ENCODE results near the gene FOXP1. TPM values are rescaled to one million over a fixed set of nuclear protein-coding genes. Genes with fewer than 3 reads are reported as not detected.

The FOXP1 gene
- total RNA-seq, 4 donors from 2014 or later = 49.8 to 157 (median 71.9) TPM

- Histone ChIP-seq H3K27me3 (no peaks in the 10 kb centered on the region), H3K4me1 (peaks cover 6% of the 10 kb centered on the region), H3K4me3 (no peak overlapping the region), H3K9me3 (no peaks in the 10 kb centered on the region), H3K36me3 (no peaks in the 10 kb centered on the region), H3K27ac (no peak overlapping the region)
- TF ChIP-seq EP300 (IDR thresholded peaks at IDR 0.05) (no peak), POLR2A (IDR thresholded peaks at IDR 0.05) (no peak), POLR2AphosphoS5 (IDR thresholded peaks at IDR 0.05) (no peak), CTCF (IDR thresholded peaks at IDR 0.05) (no peak)
- WGBS = 59% methylated on average over 10 of the region's 10 CpGs
- no peak for DNase-seq (ENCODE audit: low spot score in 2 of 2)
Measured at GRCh38 chr3:71466483-71466882, 117.0 kb downstream of the FOXP1 start.

- Histone ChIP-seq H3K4me1 (peaks cover 6% of the 10 kb centered on the region), H3K36me3 (no peaks in the 10 kb centered on the region), H3K9me3 (no peaks in the 10 kb centered on the region), H3K27ac (no peak overlapping the region), H3K27me3 (no peaks in the 10 kb centered on the region), H3K4me3 (no peak overlapping the region)
- DNase-seq (ENCODE audit: low spot score in 2 of 2) = no peak
- WGBS = 92% methylated on average over 12 of the region's 13 CpGs
- TF ChIP-seq CTCF (IDR thresholded peaks at IDR 0.05) (no peak), POLR2AphosphoS5 (IDR thresholded peaks at IDR 0.05) (no peak), POLR2A (IDR thresholded peaks at IDR 0.05) (no peak), EP300 (IDR thresholded peaks at IDR 0.05) (no peak)
Measured at GRCh38 chr3:71465371-71466036, 118.0 kb downstream of the FOXP1 start.

GRCh38 chr3:71464613-71465012 lies 118.9 kb downstream of the FOXP1 start:
- no peak for DNase-seq (ENCODE audit: low spot score in 2 of 2)
- TF ChIP-seq POLR2AphosphoS5 (IDR thresholded peaks at IDR 0.05) (no peak), CTCF (IDR thresholded peaks at IDR 0.05) (no peak), POLR2A (IDR thresholded peaks at IDR 0.05) (no peak), EP300 (IDR thresholded peaks at IDR 0.05) (no peak)
- H3K9me3 ChIP-seq = no peaks in the 10 kb centered on the region
- no peak overlapping the region for H3K27ac ChIP-seq
- no peak overlapping the region for H3K4me3 ChIP-seq
- no peaks in the 10 kb centered on the region for H3K36me3 ChIP-seq
- peaks cover 6% of the 10 kb centered on the region for H3K4me1 ChIP-seq
- WGBS = 100% methylated on average over 2 of the region's 2 CpGs
- no peaks in the 10 kb centered on the region for H3K27me3 ChIP-seq

- no peaks in the 10 kb centered on the region for H3K27me3 ChIP-seq
- H3K4me1 ChIP-seq = peaks cover 6% of the 10 kb centered on the region
- TF ChIP-seq POLR2A (IDR thresholded peaks at IDR 0.05) (no peak), EP300 (IDR thresholded peaks at IDR 0.05) (no peak), POLR2AphosphoS5 (IDR thresholded peaks at IDR 0.05) (no peak), CTCF (IDR thresholded peaks at IDR 0.05) (no peak)
- no peak for DNase-seq (ENCODE audit: low spot score in 2 of 2)
- no peak overlapping the region for H3K4me3 ChIP-seq
- H3K36me3 ChIP-seq = no peaks in the 10 kb centered on the region
- 89% methylated on average over 3 of the region's 3 CpGs for WGBS
- H3K9me3 ChIP-seq = no peaks in the 10 kb centered on the region
- H3K27ac ChIP-seq = no peak overlapping the region
Measured at GRCh38 chr3:71463617-71464016, 119.9 kb downstream of the FOXP1 start.

- TF ChIP-seq CTCF (IDR thresholded peaks at IDR 0.05) = no peak
- TF ChIP-seq EP300 (IDR thresholded peaks at IDR 0.05) = no peak
- no peak overlapping the region for H3K4me3 ChIP-seq
- H3K36me3 ChIP-seq = no peaks in the 10 kb centered on the region
- H3K27ac ChIP-seq = no peak overlapping the region
- no peaks in the 10 kb centered on the region for H3K9me3 ChIP-seq
- H3K27me3 ChIP-seq = no peaks in the 10 kb centered on the region
- H3K4me1 ChIP-seq = no peaks in the 10 kb centered on the region
- DNase-seq (ENCODE audit: low spot score in 2 of 2) = no peak
- 87% methylated on average over 7 of the region's 7 CpGs for WGBS
Measured at GRCh38 chr3:71462586-71462985, 120.9 kb downstream of the FOXP1 start.
